Endothelial cell of umbilical vein (primary cell): ENCODE data around the gene PKHD1. TPM values are rescaled to one million over a fixed set of nuclear protein-coding genes. Genes with fewer than 3 reads are reported as not detected.

Experiments used
- BruUV-seq: library from RNA; stranded (reverse); fragments of 400-500 nt; replicated peaks from 2 replicates; lab custom pipeline; 2021; lab: Mats Ljungman, UMichigan
- CTCF ChIA-PET: fragments of 300-600, 350-600 bp; sonication (Branson Sonifier 250); formaldehyde crosslinking; loops from one replicate; lab custom pipeline; 2021; ENCODE audit warnings: antibody characterized with exemption, inconsistent platforms; lab: Charles Lee
- POLR2A ChIA-PET: fragments of 300-600, 350-600 bp; sonication (Branson Sonifier 250); formaldehyde crosslinking; loops from one replicate; lab custom pipeline; 2021; ENCODE audit warnings: antibody characterized with exemption, inconsistent platforms; lab: Charles Lee
- DNase-seq: peaks from one replicate; pipeline ENCODE4 v3.0.0-alpha.2; 2011; ENCODE audit warnings: low read depth, low spot score
- FAIRE-seq: peaks from 2 replicates; lab custom pipeline; 2011; peaks lifted over from hg19 to GRCh38; lab: Jason Lieb, UNC
- H2AFZ ChIP-seq: 2 replicates; pipeline ENCODE4 v1.6.0; 2012; ENCODE audit warnings: low read depth, low read length, control low read depth, inconsistent platforms
- H3K27ac ChIP-seq: 2 replicates; pipeline ENCODE4 v1.5.1; 2011; ENCODE audit warnings: low read depth, mild to moderate bottlenecking, control low read depth, low read length, moderate library complexity; ENCODE audit not compliant: insufficient read depth
- H3K27me3 ChIP-seq, 2 experiments: 2 replicates each; pipeline versions ENCODE4 v1.6.0 to v1.6.1; 2011; ENCODE audit warnings: low read length in 2 of 2, mixed read lengths in 1 of 2; ENCODE audit not compliant: control insufficient read depth in 2 of 2, insufficient read depth in 2 of 2
- H3K36me3 ChIP-seq, 2 experiments: 2 replicates in 1 of 2; 3 replicates in 1 of 2; pipeline ENCODE4 v1.5.1; 2011; ENCODE audit warnings: low read length in 2 of 2, mild to moderate bottlenecking in 1 of 2, moderate library complexity in 1 of 2; ENCODE audit not compliant: control insufficient read depth in 2 of 2, insufficient read depth in 2 of 2; ENCODE audit errors: extremely low read depth in 1 of 2
- H3K4me1 ChIP-seq: 3 replicates; pipeline ENCODE4 v1.5.1; 2011; ENCODE audit warnings: mild to moderate bottlenecking, low read length; ENCODE audit not compliant: control insufficient read depth, insufficient read depth; ENCODE audit errors: extremely low read depth
- H3K4me2 ChIP-seq: 2 replicates; pipeline ENCODE4 v1.6.1; 2011; ENCODE audit warnings: low read length, control low read depth, mixed read lengths; ENCODE audit not compliant: insufficient read depth
- H3K4me3 ChIP-seq, 3 experiments: fragments of 200-600 bp in 1 of 3; sonication (generic), shearing (Covaris generic) in 1 of 3; replicated peaks in 1 of 3; 2 replicates each; pipeline ENCODE4 v1.5.1; 2011 to 2016; ENCODE audit warnings: control low read depth in 3 of 3, low read length in 3 of 3, mild to moderate bottlenecking in 2 of 3, inconsistent platforms in 1 of 3, low read depth in 1 of 3, moderate library complexity in 1 of 3; ENCODE audit not compliant: insufficient read depth in 1 of 3
- H3K79me2 ChIP-seq: 2 replicates; pipeline ENCODE4 v1.6.0; 2012; ENCODE audit warnings: low read length, inconsistent platforms; ENCODE audit not compliant: control insufficient read depth, insufficient read depth
- H3K9ac ChIP-seq: replicated peaks from 2 replicates; pipeline ENCODE3; 2011; ENCODE audit warnings: low read length, control low read depth; ENCODE audit not compliant: insufficient read depth; ENCODE audit errors: extremely low read depth
- H3K9me1 ChIP-seq: replicated peaks from 3 replicates; pipeline ENCODE4 v1.6.0; 2011; ENCODE audit warnings: mild to moderate bottlenecking, low read length; ENCODE audit not compliant: control insufficient read depth, insufficient read depth; ENCODE audit errors: extremely low read depth
- H3K9me3 ChIP-seq: replicated peaks from 2 replicates; pipeline ENCODE4 v1.5.1; 2012; ENCODE audit warnings: low read length, inconsistent platforms; ENCODE audit not compliant: control insufficient read depth, insufficient read depth
- H4K20me1 ChIP-seq: replicated peaks from 2 replicates; pipeline ENCODE3; 2011; ENCODE audit warnings: mild to moderate bottlenecking, low read length; ENCODE audit not compliant: control insufficient read depth, insufficient read depth; ENCODE audit errors: extremely low read depth
- CTCF ChIP-seq, 2 donors: IDR thresholded peaks; 1 replicate in 1 of 2; 2 replicates in 1 of 2; pipeline ENCODE4 v1.5.1; 2011; ENCODE audit warnings: low read length in 2 of 2, mild to moderate bottlenecking in 2 of 2, moderate library complexity in 2 of 2, control low read depth in 1 of 2, inconsistent platforms in 1 of 2, low read depth in 1 of 2; ENCODE audit not compliant: insufficient read depth in 1 of 2; ENCODE audit errors: extremely low read depth in 1 of 2
- EZH2 ChIP-seq: IDR thresholded peaks from 2 replicates; pipeline ENCODE4 v1.6.1; 2012; ENCODE audit warnings: borderline replicate concordance, low read depth, mild to moderate bottlenecking, moderate library complexity, low read length, inconsistent platforms; ENCODE audit not compliant: severe bottlenecking
- FOS ChIP-seq: IDR thresholded peaks from 2 replicates; pipeline ENCODE4 v1.6.1; 2011; ENCODE audit warnings: mild to moderate bottlenecking, low read length, moderate library complexity, borderline replicate concordance; ENCODE audit not compliant: insufficient read depth
- GATA2 ChIP-seq: IDR thresholded peaks from 2 replicates; pipeline ENCODE4 v1.7.0; 2011; ENCODE audit warnings: low read depth, mild to moderate bottlenecking, moderate library complexity, mixed read lengths, low read length; ENCODE audit not compliant: insufficient read length, insufficient read depth
- JUN ChIP-seq: IDR thresholded peaks from 2 replicates; pipeline ENCODE4 v1.6.1; 2011; ENCODE audit warnings: borderline replicate concordance, low read depth; ENCODE audit not compliant: insufficient read length, insufficient read depth
- MAX ChIP-seq: IDR thresholded peaks from 2 replicates; pipeline ENCODE4 v1.6.1; 2011; ENCODE audit not compliant: insufficient read depth, insufficient read length
- MYC ChIP-seq: IDR thresholded peaks from one replicate; pipeline ENCODE4 v1.6.1; 2011; ENCODE audit warnings: mild to moderate bottlenecking, low read depth, low read length
- POLR2A ChIP-seq: IDR thresholded peaks from 2 replicates; pipeline ENCODE4 v1.6.1; 2012; ENCODE audit warnings: low read depth, mild to moderate bottlenecking, control low read depth, low read length
- POLR2AphosphoS5 ChIP-seq: IDR thresholded peaks from 2 replicates; pipeline ENCODE4 v1.6.1; 2012; ENCODE audit warnings: low read depth, mild to moderate bottlenecking, control low read depth, low read length, moderate library complexity; ENCODE audit not compliant: insufficient read depth
- dilution Hi-C: fragments of 300-500 bp; cut with MboI; formaldehyde crosslinking; loops from one replicate; pipeline ENCODE4 v1.15.0; 2019; ENCODE audit warnings: low sequenced_read_pairs; ENCODE audit not compliant: extremely low pct_ligation_motif_present
- intact Hi-C: fragments of 100-400 bp; cut with micrococcal nuclease; formaldehyde crosslinking; loops from one replicate; pipeline ENCODE4 v1.10.0; 2022
- polyA plus RNA-seq, 4 experiments: library from polyadenylated mRNA; depleted of rRNA in 3 of 4; stranded (reverse) in 3 of 4; unstranded in 1 of 4; fragments of >200 nt; gene quantifications; 2 replicates each; pipeline versions ENCODE4 v1.2.1 to v1.2.3, GENCODE V29; 2011 to 2012; ENCODE audit warnings: missing spikeins in 1 of 4
- total RNA-seq: library from RNA; stranded (reverse); gene quantifications from 2 replicates; pipeline ENCODE4 v1.2.3, GENCODE V29; 2021

The PKHD1 gene
- total and polyA plus RNA-seq, 2 donors (not counting 3 experiments of a cell fraction or from before 2014, with no cell fraction given), result not detected

- H3K9me3 ChIP-seq, result peaks cover 2% of the 10 kb centered on the region
- BruUV-seq, result no TSS peak
- no peaks in the 10 kb centered on the region for H3K79me2 ChIP-seq
- DNase-seq (no peak), FAIRE-seq (no peak)
- POLR2A ChIA-PET, result no interaction called here
- no peak overlapping the region for H3K9ac ChIP-seq
- TF ChIP-seq FOS, result no peak
- TF ChIP-seq JUN, result no peak
- no peak for TF ChIP-seq CTCF (IDR thresholded peaks at IDR 0.05; ENCODE audit: extremely low read depth in 1 of 2, insufficient read depth in 1 of 2, low read depth in 1 of 2, low read length in 2 of 2)
- no peak for TF ChIP-seq GATA2
- TF ChIP-seq MAX, result no peak
- H3K4me2 ChIP-seq, result no peak overlapping the region
- no peaks in the 10 kb centered on the region for H3K4me1 ChIP-seq
- no peak overlapping the region for H3K4me3 ChIP-seq
- intact Hi-C loops (no loop called here), dilution Hi-C loops (no loop called here)
- no peak overlapping the region for H3K27ac ChIP-seq
- CTCF ChIA-PET, result no interaction called here
- H3K27me3 ChIP-seq, result no peaks in the 10 kb centered on the region
- H3K36me3 ChIP-seq, result no peaks in the 10 kb centered on the region
- H2AFZ ChIP-seq, result no peak overlapping the region
- H4K20me1 ChIP-seq, result no peaks in the 10 kb centered on the region
- no peaks in the 10 kb centered on the region for H3K9me1 ChIP-seq
Measured at GRCh38 chr6:51788121-51788520, 299.3 kb downstream of the PKHD1 start.

GRCh38 chr6:51778666-51779065 lies 308.7 kb downstream of the PKHD1 start:
- no peak overlapping the region for H3K9ac ChIP-seq
- ChIA-PET POLR2A (no interaction called here), CTCF (no interaction called here)
- no peak overlapping the region for H3K4me2 ChIP-seq
- H3K9me3 ChIP-seq, result peaks cover 1% of the 10 kb centered on the region
- no peaks in the 10 kb centered on the region for H4K20me1 ChIP-seq
- H3K9me1 ChIP-seq, result no peaks in the 10 kb centered on the region
- no peaks in the 10 kb centered on the region for H3K36me3 ChIP-seq
- FAIRE-seq (no peak), DNase-seq (no peak)
- no TSS peak for BruUV-seq
- H3K79me2 ChIP-seq, result no peaks in the 10 kb centered on the region
- H3K27ac ChIP-seq, result no peak overlapping the region
- intact Hi-C loops (no loop called here), dilution Hi-C loops (no loop called here)
- no peak for TF ChIP-seq POLR2A
- no peak for TF ChIP-seq MYC
- no peak for TF ChIP-seq CTCF (IDR thresholded peaks at IDR 0.05; ENCODE audit: extremely low read depth in 1 of 2, insufficient read depth in 1 of 2, low read depth in 1 of 2, low read length in 2 of 2)
- no peak for TF ChIP-seq EZH2
- TF ChIP-seq GATA2, result no peak
- no peak for TF ChIP-seq POLR2AphosphoS5
- no peak for TF ChIP-seq JUN
- TF ChIP-seq FOS, result no peak
- no peak for TF ChIP-seq MAX
- no peaks in the 10 kb centered on the region for H3K27me3 ChIP-seq
- H3K4me1 ChIP-seq, result no peaks in the 10 kb centered on the region
- no peak overlapping the region for H2AFZ ChIP-seq
- no peak overlapping the region for H3K4me3 ChIP-seq
